Measurements from ENCODE around the gene INPP5D. TPM values are rescaled to one million over a fixed set of nuclear protein-coding genes. Genes with fewer than 3 reads are reported as not detected.

The INPP5D gene
- total RNA-seq, 1 experiment from 2014 or later, result 12.7 TPM

DNA sequence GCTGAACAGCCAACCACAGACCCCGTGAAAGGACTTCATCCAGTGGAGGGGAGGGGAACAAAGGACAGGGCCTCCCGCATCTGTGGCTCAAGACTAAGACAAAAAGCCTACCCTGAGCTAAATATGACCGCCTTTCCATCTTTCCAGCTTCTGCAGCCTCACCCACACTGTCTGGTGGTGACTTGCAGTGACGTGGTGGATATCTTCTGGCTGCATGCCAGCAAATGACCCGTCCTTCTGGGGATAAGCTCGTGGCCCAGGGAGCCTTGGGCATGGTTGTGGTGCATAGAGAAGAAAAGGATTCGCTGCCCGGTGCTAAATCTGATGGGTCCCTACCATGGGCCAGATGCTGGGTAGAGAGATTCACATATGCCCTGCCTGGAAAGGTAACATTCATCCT is 38.4 kb upstream of the INPP5D start:
- no peak overlapping the region for H2AK5ac ChIP-seq (ENCODE audit: insufficient read length, low read length)
- H3K56ac ChIP-seq (ENCODE audit: insufficient read length, low read depth, low read length), result no peak overlapping the region
- Mint-ChIP-seq H3K9me3 (no peaks in the 10 kb centered on the region; a peak in 1 of 5 replicates), H3K27me3 (ENCODE audit: low read depth) (no peaks in the 10 kb centered on the region), H3K4me1 (peaks cover 4 to 7% of the 10 kb centered on the region in 2 experiments; a peak in 3 of 4 replicates), H3K27ac (no peak overlapping the region; a peak in 1 of 7 replicates), H3K36me3 (ENCODE audit: insufficient read depth in 1 of 3, low read depth in 3 of 3) (no peaks in the 10 kb centered on the region), H3K4me3 (no peak overlapping the region)
- H2BK20ac ChIP-seq (ENCODE audit: low read depth, low read length, poor library complexity, severe bottlenecking), result no peak overlapping the region
- no peak overlapping the region for H3K27ac ChIP-seq (ENCODE audit: insufficient read length, low read depth, low read length)
- no CpG with 5 or more reads among the region's 8 CpGs for WGBS (ENCODE audit: extremely low coverage, insufficient read length, low lambda C conversion rate)
- no peaks in the 10 kb centered on the region for H3K23me2 ChIP-seq (ENCODE audit: insufficient read length, low read depth, low read length, poor library complexity, severe bottlenecking)
- no peak overlapping the region for H4K5ac ChIP-seq (ENCODE audit: insufficient read length, low read depth, low read length)
- H4K91ac ChIP-seq (ENCODE audit: insufficient read length, low read depth, low read length), result no peak overlapping the region
- no peak overlapping the region for H3K4me2 ChIP-seq (ENCODE audit: insufficient read depth, insufficient read length, low read length)
- no peak overlapping the region for H2BK5ac ChIP-seq (ENCODE audit: insufficient read length, low read length)
- no peak overlapping the region for H2BK15ac ChIP-seq (ENCODE audit: low read depth, low read length)
- H3K23ac ChIP-seq (ENCODE audit: insufficient read length, low read depth, low read length), result no peak overlapping the region
- no peak overlapping the region for H2BK120ac ChIP-seq (ENCODE audit: low read depth, low read length, poor library complexity, severe bottlenecking)
- H4K20me1 ChIP-seq (ENCODE audit: control insufficient read depth, insufficient read depth, insufficient read length), result no peaks in the 10 kb centered on the region
- H3K9me3 ChIP-seq (ENCODE audit: control insufficient read depth, low read depth, low read length), result no peaks in the 10 kb centered on the region
- H3T11ph ChIP-seq (ENCODE audit: low read length), result no peak overlapping the region
- no peak overlapping the region for H3K18ac ChIP-seq (ENCODE audit: insufficient read length, low read depth, low read length)
- H4K8ac ChIP-seq (replicated peaks; ENCODE audit: insufficient read length, low read depth, low read length), result no peak overlapping the region
- no peak for DNase-seq
- H3K4me1 ChIP-seq (ENCODE audit: insufficient read depth, low read length), result no peaks in the 10 kb centered on the region
- no peaks in the 10 kb centered on the region for H3K79me2 ChIP-seq (ENCODE audit: insufficient read depth, low read length)
- TF ChIP-seq, protein P1, sequence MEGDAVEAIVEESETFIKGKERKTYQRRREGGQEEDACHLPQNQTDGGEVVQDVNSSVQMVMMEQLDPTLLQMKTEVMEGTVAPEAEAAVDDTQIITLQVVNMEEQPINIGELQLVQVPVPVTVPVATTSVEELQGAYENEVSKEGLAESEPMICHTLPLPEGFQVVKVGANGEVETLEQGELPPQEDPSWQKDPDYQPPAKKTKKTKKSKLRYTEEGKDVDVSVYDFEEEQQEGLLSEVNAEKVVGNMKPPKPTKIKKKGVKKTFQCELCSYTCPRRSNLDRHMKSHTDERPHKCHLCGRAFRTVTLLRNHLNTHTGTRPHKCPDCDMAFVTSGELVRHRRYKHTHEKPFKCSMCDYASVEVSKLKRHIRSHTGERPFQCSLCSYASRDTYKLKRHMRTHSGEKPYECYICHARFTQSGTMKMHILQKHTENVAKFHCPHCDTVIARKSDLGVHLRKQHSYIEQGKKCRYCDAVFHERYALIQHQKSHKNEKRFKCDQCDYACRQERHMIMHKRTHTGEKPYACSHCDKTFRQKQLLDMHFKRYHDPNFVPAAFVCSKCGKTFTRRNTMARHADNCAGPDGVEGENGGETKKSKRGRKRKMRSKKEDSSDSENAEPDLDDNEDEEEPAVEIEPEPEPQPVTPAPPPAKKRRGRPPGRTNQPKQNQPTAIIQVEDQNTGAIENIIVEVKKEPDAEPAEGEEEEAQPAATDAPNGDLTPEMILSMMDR (conservative IDR thresholded peaks at IDR 0.05), result no peak
- no peak overlapping the region for H3K14ac ChIP-seq (ENCODE audit: insufficient read depth, low read length)
- H3K27me3 ChIP-seq (ENCODE audit: insufficient read depth, low read length), result no peaks in the 10 kb centered on the region
- no peak overlapping the region for H3K4ac ChIP-seq (ENCODE audit: low read depth, low read length)
- no peak overlapping the region for H2BK12ac ChIP-seq (ENCODE audit: insufficient read length, low read depth, low read length)
- H3K79me1 ChIP-seq (ENCODE audit: insufficient read depth, low read depth, low read length, poor library complexity, severe bottlenecking), result no peaks in the 10 kb centered on the region
- no peak overlapping the region for H3K9ac ChIP-seq (ENCODE audit: extremely low read depth, insufficient read length, low read length)
- no peak overlapping the region for H2AFZ ChIP-seq (ENCODE audit: low read length)
